SKM-1 (cell line): ENCODE results near the gene CAMK2N2.
"Not testable (repeated sequence)": the region's sequence is repeated elsewhere in the genome, so short reads cannot be mapped to it uniquely, and the experiment has no call there.

Experiments used
- DNase-seq: peaks from one replicate; lab custom pipeline; 2025; ENCODE audit not compliant: unreplicated experiment; lab: John Stamatoyannopoulos, UW

Gene CAMK2N2

GRCh38 chr3:184275381-184275701 lies 14.0 kb upstream of the CAMK2N2 start:
- no peak for DNase-seq

- DNase-seq: no peak
These were observed 10.9 kb upstream of the CAMK2N2 start for GRCh38 chr3:184272269-184272668.

GRCh38 chr3:184267249-184267648 lies 5.9 kb upstream of the CAMK2N2 start:
- DNase-seq: not testable (repeated sequence)

GRCh38 chr3:184262764-184263179 lies 1.4 kb upstream of the CAMK2N2 start:
- no peak for DNase-seq

- no peak for DNase-seq
These were observed 756 bp upstream of the CAMK2N2 start for GRCh38 chr3:184261854-184262763.

GRCh38 chr3:184260724-184261269 lies 556 bp downstream of the CAMK2N2 start:
- no peak for DNase-seq

- no peak for DNase-seq
These were observed 1.3 kb downstream of the CAMK2N2 start for GRCh38 chr3:184259878-184260723.

GRCh38 chr3:184259396-184259877 lies 1.9 kb downstream of the CAMK2N2 start:
- DNase-seq: no peak

- DNase-seq: no peak
These were observed 2.4 kb downstream of the CAMK2N2 start for GRCh38 chr3:184258926-184259325.

GRCh38 chr3:184257083-184257915 lies 4.1 kb downstream of the CAMK2N2 start:
- no peak for DNase-seq

GRCh38 chr3:184255291-184256039 lies 5.9 kb downstream of the CAMK2N2 start:
- DNase-seq: no peak

- peak; percentile 91 for DNase-seq
These were observed 11.1 kb downstream of the CAMK2N2 start for GRCh38 chr3:184250167-184250828.

- DNase-seq: peak; percentile 94
These were observed 11.8 kb downstream of the CAMK2N2 start, which contains the start of gene EEF1AKMT4 for GRCh38 chr3:184249412-184250166. Gene EEF1AKMT4, plus strand, starts transcription at chr3:184249672. Its CDS starts 23 bp downstream, at chr3:184249695.

- no peak for DNase-seq
These were observed 12.6 kb downstream of the CAMK2N2 start, which contains the start of gene ALG3 for GRCh38 chr3:184248454-184249411. Gene ALG3, minus strand, starts transcription at chr3:184248962. Its CDS starts 22 bp downstream, at chr3:184248940.

GRCh38 chr3:184242297-184242685 lies 19.1 kb downstream of the CAMK2N2 start:
- DNase-seq: no peak

- DNase-seq: no peak
These were observed 19.7 kb downstream of the CAMK2N2 start for GRCh38 chr3:184241447-184242296.

GRCh38 chr3:184241141-184241446 lies 20.3 kb downstream of the CAMK2N2 start:
- no peak for DNase-seq
